Measurements from ENCODE around the gene UXT.
A peak's percentile ranks its signal among the peaks of the same experiment; 100 is the strongest.

UXT gene

DNA sequence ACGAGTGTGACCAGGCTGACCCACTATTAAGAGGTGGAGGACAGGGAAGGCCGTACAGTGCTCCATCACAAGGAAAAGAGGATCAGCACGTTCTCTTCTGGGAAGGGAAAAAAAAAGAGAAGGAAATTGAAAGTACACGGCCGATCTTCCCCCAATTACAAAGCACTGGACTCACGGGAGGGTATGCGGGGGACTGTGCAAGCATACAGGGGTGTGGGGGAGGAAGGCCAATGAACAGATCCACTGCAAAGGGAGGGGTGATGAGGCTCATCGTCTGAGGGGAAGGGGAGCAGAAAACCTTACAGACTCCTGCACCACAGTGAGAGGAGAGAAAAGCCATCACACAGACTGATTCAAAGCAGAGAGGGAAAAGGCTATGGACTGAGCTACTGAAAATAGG is 9.7 kb downstream of the UXT start:
- DNase-seq = no peak

DNA sequence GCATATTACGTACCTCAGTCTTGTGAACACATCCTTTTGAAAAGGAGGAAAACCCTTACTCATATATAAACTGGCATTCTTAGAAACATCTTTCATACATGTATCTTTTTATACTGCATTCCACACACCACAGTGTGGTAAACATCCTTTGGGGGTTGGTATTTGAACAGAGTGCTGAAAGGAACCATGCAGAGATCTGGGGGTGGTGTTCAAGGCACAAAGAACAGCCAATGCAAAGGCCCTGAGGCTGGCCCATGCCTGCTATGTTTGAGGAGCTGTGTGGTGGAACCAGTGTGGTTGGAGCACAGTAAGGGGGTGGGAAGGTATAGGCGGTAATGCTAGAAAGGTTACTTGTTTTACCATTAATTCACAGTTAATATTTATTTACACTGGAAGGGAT is 10.6 kb downstream of the UXT start:
- no peak for DNase-seq

DNA sequence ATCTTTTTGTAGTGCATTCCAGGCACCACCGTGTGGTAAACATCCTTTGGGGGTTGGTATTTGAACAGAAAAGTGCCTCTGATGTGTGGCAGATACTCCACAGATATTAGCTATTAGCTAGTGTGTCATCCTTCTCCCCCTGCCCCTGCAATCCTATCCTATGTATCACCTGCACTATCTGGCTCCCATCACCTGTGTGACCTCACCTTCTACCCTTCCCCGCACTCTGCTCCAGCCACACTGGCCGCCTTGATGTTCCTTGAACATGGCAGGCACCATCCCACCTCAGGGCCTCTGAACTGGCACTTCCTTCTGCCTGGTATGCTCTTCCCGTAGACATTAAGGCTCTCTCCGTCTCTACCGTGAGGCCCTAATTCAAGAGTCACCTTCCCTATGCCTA is 12.3 kb downstream of the UXT start:
- no peak for DNase-seq

DNA sequence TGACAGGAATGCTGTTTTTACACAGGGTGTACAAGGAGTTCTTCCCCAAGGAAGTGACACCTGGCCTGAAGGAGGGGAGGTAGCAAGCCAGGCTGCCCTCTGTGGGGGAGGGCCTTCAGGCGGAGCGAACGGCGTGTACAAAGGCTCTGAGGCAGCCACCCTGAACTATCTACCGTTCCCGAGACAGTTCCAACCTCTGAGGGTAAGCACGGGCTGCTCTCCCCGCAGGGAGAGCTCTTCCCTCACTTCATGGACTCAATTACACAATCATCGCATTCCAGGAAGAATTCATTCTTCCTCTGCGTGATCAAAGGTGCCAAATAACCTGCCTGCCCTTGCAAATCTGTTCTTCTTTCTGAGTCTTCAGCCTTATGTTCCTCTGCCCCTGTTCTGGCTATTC is 13.4 kb downstream of the UXT start:
- no peak for DNase-seq

DNA sequence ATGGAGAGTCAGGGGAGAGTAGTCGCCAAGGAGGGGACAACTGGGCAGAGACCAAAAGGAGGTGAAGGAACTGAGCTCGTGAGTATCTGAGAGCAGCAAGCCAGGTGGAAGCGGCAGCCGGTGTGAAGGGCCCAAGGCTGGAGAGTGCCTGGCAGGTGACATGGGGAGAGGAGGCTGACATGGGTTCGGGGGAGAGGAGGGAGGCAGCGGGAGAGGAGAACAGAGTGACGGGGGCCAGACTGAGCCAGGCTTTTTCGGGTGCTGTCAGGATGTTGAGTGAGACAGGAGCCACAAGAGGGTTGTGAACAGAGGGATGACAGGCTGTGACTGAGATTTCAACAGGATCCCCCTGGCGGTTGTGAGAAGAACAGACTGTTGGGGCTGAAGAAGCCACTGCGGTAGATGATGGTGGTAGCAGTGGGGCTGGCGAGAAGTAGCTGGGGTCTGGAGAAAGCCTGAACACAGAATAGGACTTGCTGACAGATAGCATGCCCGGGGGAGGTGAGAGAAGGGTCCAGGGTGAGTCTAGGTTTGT is 14.4 kb downstream of the UXT start:
- DNase-seq = no peak

DNA sequence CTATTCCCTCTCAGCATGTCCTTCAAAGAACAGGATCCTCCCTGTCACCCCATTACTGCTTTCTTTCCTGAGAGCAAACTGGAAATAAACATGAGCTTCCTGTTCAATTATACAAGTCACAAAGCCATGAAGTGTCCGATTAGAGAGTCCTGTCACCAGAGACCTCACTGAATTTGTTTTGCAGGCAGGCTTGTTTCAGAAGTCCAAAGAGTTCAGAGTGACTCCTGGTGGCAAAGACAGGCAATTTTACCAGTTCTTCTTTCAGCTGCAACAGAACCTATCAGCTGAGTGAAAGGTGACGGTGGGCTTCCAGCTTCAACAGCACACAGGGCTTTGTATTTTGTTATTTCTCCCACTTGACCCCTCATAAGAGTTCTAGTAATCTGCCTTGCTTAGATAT is 15.1 kb downstream of the UXT start:
- no peak for DNase-seq

DNA sequence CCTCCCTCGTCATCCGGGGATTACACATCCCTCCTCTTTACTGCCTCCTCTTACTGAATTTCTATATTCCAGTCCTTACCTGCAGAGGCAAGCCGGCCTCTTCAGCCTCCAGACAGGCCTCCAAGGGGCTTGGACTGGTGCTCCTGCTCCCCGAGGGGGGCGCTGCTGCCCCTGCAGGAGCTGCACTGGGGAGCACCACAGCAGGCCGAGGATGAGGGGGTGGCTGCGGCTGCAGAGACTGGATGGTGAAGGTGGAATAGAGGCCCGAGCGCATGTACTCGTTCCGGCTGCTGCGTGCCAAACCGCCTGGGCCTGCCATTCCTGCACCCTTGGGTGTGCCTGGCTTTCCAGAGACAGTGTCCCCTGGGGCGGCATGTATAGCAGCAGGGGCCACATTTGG is 20.2 kb downstream of the UXT start:
- no peak for DNase-seq

DNA sequence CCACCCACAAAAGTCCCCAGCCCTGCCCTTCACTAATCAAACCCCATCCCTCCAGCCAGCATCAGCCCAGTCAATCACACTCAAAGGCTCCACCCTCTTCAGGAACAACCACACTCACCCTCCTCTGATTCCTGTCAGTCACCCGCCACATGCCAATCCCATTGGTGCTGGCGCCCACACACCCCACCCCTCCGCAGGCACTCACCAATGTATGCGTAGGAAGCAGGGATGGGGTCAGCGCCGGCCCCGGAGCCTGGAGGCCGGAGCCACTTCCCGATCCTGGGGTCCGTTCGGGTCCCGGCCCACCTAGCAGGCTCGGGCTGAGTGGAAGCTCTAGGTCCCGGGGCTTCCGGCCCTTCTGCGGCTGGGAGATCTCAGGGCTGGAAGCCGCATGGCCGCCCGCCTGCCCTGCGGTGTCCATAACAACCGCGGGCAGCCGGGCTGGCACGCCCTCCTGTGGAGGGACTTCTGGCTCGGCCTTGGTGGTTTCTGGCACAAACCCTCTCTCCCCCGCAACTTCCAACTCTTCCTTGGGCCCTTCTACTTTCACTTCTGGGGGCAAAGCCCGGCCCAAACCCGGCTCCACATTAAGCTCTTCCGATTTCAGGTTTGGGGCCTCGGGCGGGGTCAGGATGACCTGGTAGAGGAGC is 21.3 kb downstream of the UXT start:
- DNase-seq = no peak

DNA sequence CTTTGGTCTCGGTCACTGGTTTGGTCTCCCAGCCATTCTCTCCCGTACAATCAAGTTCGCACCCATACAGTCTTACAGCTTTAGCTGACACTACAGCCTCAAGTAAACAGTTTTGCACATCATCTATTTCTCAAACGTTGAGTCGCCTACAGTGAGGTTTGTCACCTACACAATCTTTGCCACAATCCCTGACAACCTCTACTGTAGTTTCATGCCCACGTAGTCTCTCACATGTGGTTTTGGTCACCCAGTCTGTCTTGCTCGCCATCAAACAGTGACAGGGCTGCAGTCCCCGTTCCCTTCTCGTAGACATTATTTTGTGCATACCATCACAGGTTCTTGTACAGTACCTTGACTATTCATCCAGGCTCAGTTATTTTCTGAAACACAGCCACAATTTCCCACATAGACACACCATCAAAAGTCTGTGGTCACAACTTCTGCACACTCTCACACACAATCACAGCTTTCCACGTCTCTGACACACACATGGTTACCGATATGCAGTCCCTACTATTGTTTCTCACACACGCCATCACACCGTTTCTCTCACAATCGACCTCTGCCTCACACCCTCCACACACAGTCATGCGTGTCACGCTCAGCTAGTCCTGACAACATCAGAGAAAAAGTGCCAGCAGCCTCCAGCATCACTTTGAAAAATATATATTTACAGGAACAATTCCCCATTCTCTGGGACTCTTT is 24.0 kb downstream of the UXT start:
- DNase-seq = no peak

DNA sequence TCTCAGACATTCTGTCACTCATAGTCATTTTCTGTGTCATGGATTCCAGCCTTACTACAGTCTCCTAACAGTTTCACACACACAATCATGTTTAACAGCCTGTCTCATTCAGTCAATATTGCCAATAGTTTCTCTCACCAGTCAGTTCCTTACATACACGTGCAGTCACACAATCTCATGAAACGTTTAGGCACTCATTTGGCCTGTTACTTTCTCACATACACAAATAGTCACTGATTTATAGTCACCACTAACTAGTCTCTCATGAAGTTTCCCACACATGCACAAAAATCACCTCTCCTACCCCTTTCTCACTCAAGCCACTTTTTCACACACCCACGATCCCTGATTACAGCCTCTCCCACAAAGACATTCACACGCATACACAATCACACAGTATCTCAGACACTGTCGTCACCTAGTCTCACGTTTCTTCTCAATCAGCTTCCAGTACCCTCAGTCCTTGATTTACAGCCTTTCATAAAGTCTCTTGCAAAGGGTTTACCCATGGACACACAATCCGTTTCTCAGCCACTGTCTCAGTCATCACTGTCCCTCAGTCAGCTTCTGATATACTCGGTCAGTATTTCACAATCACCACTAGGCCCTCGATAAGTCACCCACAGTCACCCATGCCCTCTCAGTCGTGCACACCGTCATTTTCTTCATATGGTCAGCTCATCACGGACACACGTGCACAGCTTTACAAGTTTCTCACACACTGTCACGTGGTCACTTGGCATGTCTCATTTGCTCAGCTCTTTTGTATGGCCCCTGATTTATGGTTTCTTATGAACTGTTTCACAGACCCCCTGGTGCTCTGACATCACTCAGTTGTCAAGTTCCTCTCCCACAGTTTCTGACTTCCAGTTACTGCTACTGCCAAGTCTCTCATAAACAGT is 25.0 kb downstream of the UXT start:
- DNase-seq = no peak

DNA sequence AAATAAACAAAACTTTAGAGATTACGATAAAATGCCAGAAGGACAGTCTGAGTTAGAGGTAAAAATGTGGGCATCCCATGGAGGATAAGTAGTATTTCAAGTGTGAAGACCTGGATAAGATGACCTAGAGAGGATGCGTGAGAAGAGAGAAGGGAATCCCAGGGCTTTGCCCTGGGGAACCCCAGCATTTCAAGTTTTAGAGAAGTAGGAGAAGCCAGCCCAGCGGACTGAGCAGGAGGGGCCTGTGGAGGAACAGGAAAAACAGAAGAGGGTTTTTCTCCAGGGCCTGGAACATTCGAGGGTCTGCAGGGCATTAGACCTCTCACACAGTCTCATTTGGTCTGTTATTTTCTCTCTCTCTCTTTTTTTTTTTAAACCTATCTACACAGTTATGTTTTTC is 26.3 kb downstream of the UXT start:
- no peak for DNase-seq

DNA sequence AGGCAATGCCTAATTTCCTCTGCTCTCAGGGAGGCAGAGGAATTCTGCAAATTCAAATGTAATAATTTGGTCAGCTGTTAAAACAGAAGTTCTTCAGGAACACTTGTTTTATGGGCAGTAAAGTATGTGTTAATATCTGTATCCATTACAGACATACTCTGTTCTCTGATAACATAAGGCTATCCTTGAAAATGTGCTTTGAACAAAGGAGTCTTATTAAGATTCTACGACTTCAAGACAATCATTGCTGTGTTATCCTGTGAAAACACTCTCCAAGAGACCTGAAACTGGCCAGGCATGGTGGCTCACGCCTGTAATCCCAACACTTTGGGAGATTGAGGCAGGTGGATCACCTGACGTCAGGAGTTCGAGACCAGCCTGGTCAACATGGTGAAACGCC is 27.3 kb downstream of the UXT start:
- no peak for DNase-seq

DNA sequence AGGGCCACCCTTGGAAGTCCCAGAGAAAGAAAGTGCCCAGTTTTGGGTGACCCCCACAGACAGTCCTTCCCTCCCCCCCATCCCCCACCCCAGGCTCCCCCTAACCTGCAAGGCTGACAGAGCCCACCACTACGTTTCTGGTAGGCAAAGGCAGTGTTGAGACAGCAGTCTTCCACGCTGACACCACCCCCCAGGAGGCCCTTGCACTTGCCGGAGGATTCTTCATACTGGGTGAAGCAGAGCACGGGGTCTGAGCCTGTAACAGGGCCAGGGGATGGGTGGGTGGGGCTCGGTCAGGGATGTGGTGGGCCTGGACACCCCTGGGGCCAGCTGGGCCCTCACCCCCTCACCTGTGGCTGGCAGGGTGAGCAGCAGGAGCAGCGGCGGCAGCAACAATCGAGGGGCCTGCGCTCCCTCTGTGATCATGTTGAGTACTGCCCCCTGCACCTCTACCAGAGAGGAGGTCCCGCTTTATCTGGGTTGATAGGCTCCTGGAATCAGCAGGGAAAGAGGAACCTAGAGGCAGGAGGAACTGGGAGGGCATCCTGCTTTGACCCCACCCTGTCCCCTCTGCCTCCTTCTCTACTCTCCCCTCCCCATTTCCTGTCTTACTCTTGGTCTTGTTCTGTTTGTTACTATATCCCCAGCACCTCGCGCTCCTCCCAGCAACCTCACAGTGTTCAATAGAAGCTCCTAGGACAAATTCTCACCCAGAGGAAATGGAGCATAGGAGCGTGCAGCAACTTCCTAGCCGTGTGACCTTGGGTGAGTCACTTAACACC is 29.4 kb downstream of the UXT start, which contains the start of gene CFP:
TSS of gene CFP (minus strand) at position 512 of the 782 bp plus-strand sequence. CDS start at position 426, 86 bp downstream.
- DNase-seq = no peak

DNA sequence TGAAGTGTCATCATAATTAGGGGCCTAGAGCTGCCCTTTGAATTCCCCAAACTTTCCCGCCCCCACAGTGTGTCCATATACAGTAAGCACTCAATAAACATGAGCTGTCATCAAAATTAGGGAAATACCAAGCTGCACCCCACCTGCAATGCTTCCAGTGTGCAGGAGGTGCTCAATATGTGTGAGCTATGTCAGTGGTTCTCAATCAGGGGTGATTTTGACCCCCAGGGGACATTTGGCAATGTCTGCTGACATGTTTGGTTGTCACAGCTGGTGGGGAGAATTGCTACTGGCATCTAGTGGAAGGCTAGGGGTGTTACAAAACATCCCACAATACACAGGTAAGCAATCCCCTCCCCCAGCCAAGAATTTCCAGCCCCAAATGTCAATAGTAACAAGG is 30.0 kb downstream of the UXT start:
- no peak for DNase-seq

DNA sequence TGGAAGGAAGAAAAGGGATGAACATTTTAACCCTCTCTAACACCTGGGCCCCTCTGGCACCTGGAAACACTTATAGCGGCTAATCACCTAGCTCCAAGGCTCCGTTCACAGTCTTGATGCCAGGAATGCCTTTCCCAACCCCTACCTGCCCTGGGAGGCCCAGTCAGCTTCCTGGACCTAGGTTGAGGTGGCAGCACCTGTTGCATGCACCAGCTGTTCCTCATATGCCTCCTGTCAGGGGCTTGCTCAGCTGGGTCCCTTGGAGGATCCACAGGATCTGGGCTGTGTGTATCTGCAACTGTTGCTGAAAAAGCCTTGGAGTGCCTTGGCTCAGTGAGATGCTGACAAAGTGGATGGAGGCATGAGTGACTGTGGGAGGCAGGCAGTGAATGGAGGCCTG is 33.6 kb downstream of the UXT start:
- no peak for DNase-seq

DNA sequence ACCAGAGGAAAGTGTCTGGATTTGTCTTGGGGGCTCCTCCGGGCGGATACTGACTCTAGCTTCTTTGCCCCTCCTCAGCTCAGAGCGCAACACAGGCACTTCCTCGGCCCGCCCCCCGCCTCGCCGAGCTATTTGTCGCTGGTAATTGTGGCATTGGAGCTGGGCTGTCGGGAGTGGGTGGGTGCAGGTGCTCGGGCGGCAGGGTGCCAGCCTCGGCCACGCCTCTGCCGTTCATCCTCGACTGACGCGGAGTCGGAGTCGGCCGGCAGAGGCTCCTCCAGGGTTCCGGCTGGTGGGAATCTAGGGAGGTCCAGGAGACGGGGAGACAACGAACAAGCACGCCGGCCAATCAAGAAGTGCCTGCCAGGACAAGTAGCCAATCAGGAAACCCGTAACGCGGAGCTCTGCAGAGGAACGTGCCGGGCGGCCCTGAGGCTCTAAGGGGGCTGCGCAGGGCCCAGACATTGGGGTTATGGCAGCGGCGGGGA is 35.4 kb downstream of the UXT start:
- peak; percentile 90 for DNase-seq

DNA sequence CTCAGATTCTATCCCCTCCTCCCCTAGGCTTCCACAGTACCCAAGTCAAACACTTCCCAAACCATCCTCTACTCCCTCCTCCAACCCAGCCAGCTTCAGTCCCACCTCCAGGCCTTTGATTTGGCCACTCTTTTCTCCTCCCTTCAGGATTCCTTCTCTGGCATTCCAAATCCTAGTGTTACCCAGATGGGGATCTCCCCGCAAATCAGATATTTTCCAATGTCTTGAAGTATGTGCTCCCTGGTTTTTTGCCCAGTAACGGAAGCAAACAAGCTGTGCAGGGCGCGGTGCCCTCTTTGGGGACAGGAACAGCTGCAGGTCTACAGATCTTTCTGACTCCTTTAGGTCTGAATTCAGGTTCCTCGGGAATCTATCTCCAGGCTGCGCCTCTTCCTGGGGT is 37.1 kb downstream of the UXT start:
- DNase-seq = no peak

DNA sequence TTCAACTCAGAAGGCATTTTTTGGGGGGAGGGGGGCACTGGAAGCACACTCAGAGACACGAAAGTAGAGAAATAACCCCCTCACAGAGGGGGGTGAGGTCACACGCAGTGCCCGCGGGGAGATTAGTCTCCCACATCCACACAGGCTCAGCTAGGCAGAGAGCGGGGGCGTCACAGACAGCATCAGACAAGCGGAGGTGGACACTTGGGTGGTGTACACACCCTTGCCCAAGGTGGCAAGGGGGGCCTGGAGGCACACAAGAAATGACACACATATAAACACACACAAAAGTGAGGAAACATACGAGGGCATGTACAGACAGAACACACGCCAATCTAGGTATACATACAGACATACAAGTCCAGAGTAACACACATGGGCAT is 38.7 kb downstream of the UXT start:
- DNase-seq = no peak

DNA sequence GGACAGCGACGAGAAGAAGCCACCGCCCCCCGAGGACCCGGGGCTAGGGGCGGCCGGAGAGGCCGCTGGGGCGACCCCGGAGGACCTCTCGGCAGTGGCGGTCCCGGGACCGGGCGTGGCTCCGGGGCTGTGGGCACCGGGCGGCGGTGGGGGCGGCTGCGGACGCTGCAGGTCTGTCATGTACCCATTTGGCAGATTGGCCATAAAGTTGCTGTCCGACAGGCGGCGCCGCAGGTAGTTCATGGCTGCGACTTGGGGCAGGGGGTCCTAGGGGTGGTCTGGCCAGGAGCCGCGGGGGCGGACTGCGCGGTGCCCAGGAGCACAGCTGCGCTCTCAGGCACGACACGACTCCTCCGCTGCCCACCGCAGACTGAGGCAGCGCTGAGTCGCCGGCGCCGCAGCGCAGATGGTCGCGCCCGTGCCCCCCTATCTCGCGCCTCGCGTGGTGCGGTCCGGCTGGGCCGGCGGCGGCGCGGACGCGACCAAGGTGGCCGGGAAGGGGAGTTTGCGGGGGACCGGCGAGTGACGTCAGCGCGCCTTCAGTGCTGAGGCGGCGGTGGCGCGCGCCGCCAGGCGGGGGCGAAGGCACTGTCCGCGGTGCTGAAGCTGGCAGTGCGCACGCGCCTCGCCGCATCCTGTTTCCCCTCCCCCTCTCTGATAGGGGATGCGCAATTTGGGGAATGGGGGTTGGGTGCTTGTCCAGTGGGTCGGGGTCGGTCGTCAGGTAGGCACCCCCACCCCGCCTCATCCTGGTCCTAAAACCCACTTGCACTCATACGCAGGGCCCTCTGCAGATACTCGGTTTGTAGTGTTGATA is 39.3 kb downstream of the UXT start, which contains the start of gene SYN1:
TSS of gene SYN1 (minus strand) at position 372 of the 817 bp plus-strand sequence. CDS start at position 243, 129 bp downstream.
- DNase-seq = peak; percentile 87

DNA sequence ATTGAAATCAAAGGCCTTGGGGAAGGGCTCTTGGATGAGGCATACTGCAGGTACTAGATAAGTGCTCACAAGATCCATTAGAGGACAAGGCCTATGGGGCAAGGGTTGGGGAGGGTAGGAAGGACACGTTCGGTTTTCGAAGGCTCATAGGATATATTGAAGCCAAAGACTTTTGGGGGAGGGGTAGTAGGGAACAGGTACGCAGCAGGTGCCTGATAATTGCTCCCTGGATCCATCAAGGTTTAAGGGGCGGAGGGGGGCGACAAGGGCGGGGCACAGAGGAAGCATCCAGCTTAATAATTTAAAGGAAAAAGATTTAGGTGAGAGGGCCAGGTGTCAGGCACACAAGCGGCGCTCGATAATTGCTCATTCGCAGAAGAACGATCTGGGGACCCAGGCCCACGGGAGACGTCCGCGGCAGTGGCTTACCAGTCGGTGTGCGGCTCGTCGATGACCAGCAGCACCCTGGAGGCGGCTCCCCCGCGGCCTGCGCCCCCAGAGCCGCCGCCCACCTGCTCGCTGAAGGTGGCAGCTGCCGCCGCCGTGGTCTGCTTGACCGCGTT is 40.0 kb downstream of the UXT start:
- DNase-seq = no peak

DNA sequence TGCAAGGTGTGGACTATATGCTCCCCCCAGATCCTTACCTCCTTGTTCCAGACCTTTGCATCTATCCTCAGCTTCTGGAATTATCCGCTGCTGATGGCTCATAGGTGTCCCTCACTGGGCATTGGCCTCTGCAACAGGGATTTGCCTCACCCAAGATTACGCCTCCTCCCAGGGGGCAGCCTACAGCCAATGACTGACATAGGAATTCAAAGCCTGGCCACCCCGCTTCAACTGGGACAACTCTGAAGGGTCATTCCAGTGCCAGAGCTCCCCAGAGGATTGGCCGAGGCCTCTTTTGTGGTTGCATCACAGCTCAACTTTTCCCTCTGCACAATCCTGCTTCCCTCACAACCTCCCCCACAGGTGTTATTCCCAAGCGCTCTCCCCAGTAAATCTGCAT is 44.4 kb downstream of the UXT start:
- DNase-seq = no peak

All from NCI-H1092 (cell line).